Fibroblast of pulmonary artery (primary cell): ENCODE measurements around the gene DNASE1.
"Not testable (repeated sequence)": the region's sequence is repeated elsewhere in the genome, so short reads cannot be mapped to it uniquely, and the experiment has no call there.

Source experiments
- DNase-seq: peaks from one replicate; pipeline ENCODE4 v3.0.0-alpha.2; 2010; ENCODE audit warnings: low read depth
- H3K4me3 ChIP-seq: replicated peaks from 2 replicates; pipeline ENCODE4 v1.5.1; 2011; ENCODE audit warnings: low read depth, mild to moderate bottlenecking, control low read depth, low read length, moderate library complexity
- TF ChIP-seq, protein P1 (sequence below): IDR thresholded peaks from 2 replicates; pipeline ENCODE4 v1.5.1; 2011; ENCODE audit warnings: mild to moderate bottlenecking, control low read depth, low read length, inconsistent platforms; ENCODE audit errors: missing control alignments

The DNASE1 gene, protein sequence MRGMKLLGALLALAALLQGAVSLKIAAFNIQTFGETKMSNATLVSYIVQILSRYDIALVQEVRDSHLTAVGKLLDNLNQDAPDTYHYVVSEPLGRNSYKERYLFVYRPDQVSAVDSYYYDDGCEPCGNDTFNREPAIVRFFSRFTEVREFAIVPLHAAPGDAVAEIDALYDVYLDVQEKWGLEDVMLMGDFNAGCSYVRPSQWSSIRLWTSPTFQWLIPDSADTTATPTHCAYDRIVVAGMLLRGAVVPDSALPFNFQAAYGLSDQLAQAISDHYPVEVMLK

GRCh38 chr16:3654249-3654991, at the start of gene DNASE1:
TSS of gene DNASE1 (plus strand) at chr16:3654691. CDS start at chr16:3655374, 683 bp downstream.
- no peak within 1 kb of the TSS for H3K4me3 ChIP-seq
- peak; percentile 67 for DNase-seq
- TF ChIP-seq, protein P1, sequence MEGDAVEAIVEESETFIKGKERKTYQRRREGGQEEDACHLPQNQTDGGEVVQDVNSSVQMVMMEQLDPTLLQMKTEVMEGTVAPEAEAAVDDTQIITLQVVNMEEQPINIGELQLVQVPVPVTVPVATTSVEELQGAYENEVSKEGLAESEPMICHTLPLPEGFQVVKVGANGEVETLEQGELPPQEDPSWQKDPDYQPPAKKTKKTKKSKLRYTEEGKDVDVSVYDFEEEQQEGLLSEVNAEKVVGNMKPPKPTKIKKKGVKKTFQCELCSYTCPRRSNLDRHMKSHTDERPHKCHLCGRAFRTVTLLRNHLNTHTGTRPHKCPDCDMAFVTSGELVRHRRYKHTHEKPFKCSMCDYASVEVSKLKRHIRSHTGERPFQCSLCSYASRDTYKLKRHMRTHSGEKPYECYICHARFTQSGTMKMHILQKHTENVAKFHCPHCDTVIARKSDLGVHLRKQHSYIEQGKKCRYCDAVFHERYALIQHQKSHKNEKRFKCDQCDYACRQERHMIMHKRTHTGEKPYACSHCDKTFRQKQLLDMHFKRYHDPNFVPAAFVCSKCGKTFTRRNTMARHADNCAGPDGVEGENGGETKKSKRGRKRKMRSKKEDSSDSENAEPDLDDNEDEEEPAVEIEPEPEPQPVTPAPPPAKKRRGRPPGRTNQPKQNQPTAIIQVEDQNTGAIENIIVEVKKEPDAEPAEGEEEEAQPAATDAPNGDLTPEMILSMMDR = peak; percentile 71

DNA sequence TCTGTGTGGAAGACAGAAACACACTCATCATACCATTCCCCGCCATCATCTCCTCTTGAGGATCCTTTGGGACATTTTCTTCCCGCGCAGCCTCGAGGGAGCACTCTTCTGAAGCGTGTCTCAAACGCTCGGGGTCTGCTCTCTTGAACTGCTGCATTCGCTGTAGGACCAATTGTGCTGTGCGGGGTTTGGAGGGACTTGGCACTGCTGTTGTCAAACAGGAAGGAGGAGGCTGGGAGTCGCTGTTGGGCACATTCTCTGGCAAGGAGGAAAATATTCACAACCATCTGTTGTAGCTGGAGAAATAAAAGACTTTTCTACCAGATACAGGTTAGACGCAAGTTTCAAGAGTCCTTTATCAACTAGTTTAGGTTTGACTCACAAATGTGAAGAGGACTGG, 48.0 kb upstream of the DNASE1 start:
- H3K4me3 ChIP-seq = no peak overlapping the region
- TF ChIP-seq, protein P1 = no peak
- DNase-seq = no peak

DNA sequence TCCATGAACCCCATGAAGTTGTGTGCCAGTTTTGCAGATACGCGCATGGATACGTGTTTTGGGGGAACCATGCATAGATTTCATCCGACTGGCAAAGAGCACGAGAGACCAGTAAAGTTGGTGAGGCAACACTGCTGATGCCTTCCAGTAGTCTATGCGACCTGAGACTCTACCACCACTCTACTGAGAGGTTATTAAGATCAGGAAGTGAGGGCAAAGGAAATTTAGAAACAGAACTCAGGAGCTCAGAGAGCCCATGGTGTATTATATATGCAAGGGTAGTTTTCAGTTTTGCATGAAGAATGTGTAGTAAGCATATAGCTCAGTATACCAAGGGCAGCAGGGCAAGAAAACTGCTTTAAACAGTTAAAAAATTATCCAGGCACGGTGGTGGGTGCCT, 47.3 kb upstream of the DNASE1 start:
- DNase-seq = no peak
- no peak overlapping the region for H3K4me3 ChIP-seq
- TF ChIP-seq, protein P1 = no peak

DNA sequence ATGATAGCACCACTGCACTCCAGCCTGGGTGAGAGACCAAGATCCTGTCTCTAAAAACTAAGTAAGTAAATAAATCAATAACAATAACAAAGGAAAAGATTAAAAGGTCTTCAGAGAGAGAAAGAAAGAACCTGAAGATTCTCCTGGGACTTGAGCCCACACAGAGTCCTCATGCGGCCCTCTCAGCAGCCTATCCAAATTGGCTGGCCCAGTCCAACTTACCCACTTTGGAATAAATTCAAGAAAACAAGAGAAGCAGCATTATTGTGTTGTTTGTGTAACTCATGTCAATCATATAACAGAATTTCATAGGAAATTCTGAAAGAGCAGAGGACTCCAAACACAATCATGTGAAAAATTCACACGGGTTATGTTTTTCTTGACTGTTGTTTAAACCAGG, 46.9 kb upstream of the DNASE1 start:
- DNase-seq = no peak
- H3K4me3 ChIP-seq = no peak overlapping the region
- TF ChIP-seq, protein P1 = no peak

- no peak overlapping the region for H3K4me3 ChIP-seq
- DNase-seq = no peak
- TF ChIP-seq, protein P1 = no peak
Observed at GRCh38 chr16:3608069-3608468, 46.4 kb upstream of the DNASE1 start.

DNA sequence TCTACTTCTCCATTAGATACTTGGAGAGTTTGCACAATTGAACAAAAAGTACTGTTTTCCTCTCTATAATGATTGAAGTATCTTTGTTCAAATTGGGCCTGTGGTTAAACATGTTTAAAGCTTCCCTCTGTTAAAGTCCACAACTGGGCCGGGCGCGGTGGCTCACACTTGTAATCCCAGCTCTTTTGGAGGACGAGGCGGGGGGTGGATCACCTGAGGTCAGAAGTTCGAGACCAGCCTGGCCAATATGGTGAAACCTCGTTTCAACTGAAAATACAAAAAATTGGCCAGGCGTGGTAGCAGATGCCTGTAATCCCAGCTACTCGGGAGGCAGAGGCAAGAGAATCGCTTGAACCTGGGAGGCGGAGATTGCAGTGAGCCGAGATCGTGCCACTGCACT, 45.5 kb upstream of the DNASE1 start:
- H3K4me3 ChIP-seq, DNase-seq: not testable (repeated sequence)

DNA sequence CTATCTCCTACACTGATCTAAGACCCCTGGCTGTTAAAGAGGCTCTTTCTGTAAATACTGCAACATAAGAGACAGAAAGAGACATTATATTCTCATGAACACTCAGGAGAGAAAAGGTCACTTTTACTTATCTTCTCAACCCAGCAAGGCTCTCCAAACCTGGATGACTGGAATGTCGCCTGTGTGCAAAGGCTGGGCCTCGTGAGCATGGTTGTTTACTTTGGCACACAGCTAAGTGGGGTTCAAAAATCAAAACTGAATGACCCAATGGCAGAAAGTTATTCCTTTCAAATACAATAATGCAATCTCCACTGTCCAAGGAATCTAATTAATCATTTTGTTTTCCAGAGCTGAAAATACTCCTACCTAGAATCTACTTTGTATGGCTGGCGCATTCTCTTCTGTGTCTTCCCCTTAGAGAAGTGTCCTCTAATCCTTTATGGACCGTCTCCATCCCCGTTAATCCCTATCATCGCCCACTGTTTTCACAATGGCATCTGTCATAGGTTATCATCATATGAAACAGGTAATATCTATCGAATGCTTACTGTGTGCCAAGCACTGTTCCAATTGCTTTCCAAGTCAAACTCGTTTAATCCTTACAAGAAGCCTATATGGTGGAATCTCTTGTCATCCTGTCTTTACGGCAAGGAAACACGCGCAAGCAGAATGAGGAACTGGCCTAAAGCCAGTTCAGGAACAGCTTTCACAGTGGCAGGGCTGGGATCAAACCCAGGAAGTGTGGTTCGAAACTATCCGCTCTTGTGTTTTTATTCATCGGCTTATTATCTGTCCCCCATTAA, 44.4 kb upstream of the DNASE1 start:
- TF ChIP-seq, protein P1 = no peak
- H3K4me3 ChIP-seq = peak overlapping the region; percentile 94
- DNase-seq = no peak
